Coronary artery (tissue), 2 donors: ENCODE data around the gene SH3GL2.

Experiments used
- DNase-seq: peaks from one replicate; pipeline ENCODE4 v3.0.0-alpha.2; 2017; ENCODE audit warnings: low spot score
- H3K27ac ChIP-seq, 2 donors: fragments of 200-600 bp; sonication (generic); one replicate each; pipeline ENCODE4 v1.5.1; 2016 to 2019
- H3K4me3 ChIP-seq: fragments of 200-600 bp; sonication (generic); 2 replicates; pipeline ENCODE4 v1.5.1; 2016; ENCODE audit warnings: mild to moderate bottlenecking, moderate library complexity
- TF ChIP-seq, protein P1 (sequence below): fragments of 200-600 bp; sonication (generic); IDR thresholded peaks from one replicate; pipeline ENCODE4 v1.5.1; 2019; ENCODE audit warnings: antibody characterized with exemption

SH3GL2 gene

DNA sequence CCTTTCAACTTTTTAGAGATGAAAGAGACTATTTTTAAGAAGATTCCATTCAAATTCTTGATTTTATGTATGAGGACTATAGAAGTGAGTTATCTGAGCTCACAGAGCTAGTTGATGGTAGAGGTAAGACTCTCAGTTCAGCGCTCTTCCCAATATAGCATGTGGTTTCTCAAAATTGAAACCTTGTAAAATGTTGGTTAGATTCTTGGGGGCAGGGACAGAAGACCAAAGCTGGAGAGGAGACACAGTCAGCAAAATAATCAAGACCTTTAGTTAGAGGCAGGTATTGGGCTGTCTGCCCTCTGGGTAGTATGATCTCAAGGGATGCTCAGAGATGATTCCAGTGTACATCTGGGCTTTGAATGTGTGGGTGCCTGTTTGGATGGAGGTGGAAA lies 246.4 kb downstream of the SH3GL2 start:
- TF ChIP-seq, protein P1, sequence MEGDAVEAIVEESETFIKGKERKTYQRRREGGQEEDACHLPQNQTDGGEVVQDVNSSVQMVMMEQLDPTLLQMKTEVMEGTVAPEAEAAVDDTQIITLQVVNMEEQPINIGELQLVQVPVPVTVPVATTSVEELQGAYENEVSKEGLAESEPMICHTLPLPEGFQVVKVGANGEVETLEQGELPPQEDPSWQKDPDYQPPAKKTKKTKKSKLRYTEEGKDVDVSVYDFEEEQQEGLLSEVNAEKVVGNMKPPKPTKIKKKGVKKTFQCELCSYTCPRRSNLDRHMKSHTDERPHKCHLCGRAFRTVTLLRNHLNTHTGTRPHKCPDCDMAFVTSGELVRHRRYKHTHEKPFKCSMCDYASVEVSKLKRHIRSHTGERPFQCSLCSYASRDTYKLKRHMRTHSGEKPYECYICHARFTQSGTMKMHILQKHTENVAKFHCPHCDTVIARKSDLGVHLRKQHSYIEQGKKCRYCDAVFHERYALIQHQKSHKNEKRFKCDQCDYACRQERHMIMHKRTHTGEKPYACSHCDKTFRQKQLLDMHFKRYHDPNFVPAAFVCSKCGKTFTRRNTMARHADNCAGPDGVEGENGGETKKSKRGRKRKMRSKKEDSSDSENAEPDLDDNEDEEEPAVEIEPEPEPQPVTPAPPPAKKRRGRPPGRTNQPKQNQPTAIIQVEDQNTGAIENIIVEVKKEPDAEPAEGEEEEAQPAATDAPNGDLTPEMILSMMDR = no peak
- no peak overlapping the region for H3K27ac ChIP-seq
- no peak overlapping the region for H3K4me3 ChIP-seq
- DNase-seq = no peak

DNA sequence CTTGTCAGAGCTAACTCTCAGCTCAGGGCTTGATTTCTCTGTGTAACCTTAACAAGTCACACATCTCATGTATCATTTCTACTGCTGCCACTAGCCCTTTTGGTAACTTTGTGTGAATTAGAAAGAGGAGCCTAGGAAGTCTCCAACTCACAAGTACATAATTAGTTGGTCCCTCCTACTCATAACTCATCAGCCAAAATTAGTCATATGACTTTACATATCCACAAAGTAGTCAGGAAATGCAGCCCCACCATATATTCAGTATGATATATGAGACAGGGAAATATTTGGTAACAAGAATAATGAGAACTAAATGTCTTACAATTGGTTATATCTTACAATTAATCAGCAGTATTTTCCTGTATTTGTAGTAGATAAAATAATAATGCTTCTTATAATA lies 250.2 kb downstream of the SH3GL2 start:
- Histone ChIP-seq H3K27ac (no peak overlapping the region), H3K4me3 (no peak overlapping the region)
- TF ChIP-seq, protein P1 = no peak
- DNase-seq = no peak

DNA sequence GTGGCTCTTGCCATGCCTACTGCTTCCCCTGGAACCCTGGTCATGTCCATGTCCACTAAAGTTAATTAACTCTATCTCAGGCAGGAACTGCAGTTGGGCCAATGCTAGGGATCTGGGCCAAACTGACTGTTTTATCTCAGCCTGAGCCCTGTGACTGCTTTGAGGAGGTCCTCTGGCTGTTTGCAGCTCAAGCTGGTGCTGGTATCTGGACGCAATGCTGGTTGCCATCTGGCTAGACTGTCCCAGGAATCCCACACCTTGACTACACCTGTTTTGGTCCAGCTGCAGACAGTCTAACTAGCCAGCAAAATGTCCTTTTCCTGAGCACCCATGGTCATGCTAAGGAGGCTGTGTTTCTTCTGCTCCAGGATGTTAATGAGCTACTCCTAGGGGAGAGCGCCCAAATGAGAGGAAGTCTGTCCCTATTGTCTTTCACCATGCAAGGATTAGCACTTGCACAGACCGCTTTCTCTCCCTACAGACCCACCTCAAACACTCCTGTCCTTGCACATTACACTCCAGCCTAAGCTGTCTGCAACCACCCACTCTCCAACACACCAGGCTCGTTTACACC lies 251.0 kb downstream of the SH3GL2 start:
- no peak overlapping the region for H3K27ac ChIP-seq
- no peak overlapping the region for H3K4me3 ChIP-seq
- no peak for DNase-seq
- TF ChIP-seq, protein P1 = no peak

DNA sequence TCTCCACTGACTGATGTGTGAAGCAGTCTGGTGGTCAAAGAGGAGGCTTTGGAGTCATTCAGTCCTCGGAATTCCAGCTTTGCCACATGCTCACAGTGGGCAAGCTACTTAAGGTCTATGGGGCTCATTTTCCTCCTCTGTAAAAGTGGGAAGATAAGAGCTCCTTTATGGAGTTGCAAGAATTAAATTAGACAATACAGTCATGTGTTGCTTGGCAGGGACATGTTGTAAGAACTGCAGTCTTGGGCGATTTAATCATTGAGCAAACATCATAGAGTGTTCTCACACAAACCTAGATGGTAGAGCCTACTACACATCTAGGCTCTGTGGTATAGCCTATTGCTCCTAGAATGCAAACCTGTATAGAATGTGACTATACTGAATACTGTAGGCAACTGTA lies 253.9 kb downstream of the SH3GL2 start:
- H3K4me3 ChIP-seq = no peak overlapping the region
- TF ChIP-seq, protein P1 = no peak
- no peak overlapping the region for H3K27ac ChIP-seq
- DNase-seq = no peak

DNA sequence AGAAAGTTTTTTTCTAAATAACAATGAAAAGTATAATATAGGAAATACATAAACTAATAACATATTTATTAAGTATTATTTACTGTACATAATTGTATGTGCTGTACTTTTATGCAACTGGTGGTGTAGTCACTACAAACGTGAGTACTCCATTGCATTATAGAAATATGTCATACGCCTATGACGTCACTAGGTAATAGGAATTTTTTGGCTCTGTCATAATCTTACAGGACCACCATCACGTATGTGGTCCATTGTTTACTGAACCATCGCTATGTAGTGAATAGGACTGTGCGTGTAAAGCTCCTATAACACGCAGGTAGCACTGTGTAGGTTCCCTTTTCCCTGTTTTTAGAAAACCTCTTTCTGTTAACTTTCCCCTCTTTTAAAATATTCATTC lies 255.0 kb downstream of the SH3GL2 start:
- no peak overlapping the region for H3K27ac ChIP-seq
- TF ChIP-seq, protein P1 = no peak
- no peak overlapping the region for H3K4me3 ChIP-seq
- DNase-seq = no peak

DNA sequence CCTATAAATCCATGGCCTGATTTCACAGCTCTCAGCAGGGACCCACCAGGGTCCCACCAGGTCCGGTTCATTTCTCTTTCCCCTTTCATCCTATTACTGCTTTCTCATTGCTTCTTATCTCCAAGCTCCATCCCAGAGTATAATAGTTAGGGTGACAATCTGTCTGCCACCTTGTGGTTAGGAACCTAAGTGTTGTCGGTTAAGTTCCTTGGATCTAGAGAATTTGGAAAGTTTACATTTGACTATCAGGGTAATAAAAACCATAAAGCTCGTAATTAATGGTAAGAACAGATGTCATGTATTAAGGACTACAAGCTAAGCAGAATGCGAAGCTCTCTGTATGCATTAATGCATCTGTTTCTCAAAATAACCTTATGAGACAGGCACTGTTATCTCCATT lies 259.1 kb downstream of the SH3GL2 start:
- TF ChIP-seq, protein P1 = no peak
- no peak for DNase-seq

DNA sequence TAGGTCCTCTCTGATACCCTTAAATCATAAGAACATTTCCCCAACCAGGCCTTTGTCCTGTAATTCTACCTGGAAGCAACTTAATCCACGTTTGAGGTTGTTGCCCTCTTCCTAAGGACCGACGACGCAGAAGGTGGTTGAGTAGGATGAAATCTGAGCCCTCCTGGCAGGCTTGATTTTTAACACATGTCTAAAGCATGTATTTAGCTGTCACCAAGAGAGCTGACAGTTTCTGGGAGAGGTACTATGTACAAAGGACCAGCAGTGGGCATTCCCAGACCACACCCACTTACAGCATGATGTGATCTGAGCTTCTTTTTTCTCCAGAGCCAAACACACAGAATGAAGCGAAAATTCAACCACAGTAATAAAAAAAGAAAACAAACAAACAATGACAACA lies 260.9 kb downstream of the SH3GL2 start:
- no peak for DNase-seq
- Histone ChIP-seq H3K27ac (no peak overlapping the region), H3K4me3 (no peak overlapping the region)

More for the DNA sequence above, 259.1 kb downstream of the SH3GL2 start:
- Histone ChIP-seq H3K27ac (no peak overlapping the region), H3K4me3 (no peak overlapping the region)

More for the DNA sequence above, 260.9 kb downstream of the SH3GL2 start:
- TF ChIP-seq, protein P1 = no peak
